Kidney (tissue), 14 donors: ENCODE data around the gene RASGRF1. TPM values are rescaled to one million over a fixed set of nuclear protein-coding genes. Genes with fewer than 3 reads are reported as not detected.

Source experiments
- DNase-seq, 5 donors: peaks; one replicate each; pipeline ENCODE4 v3.0.0-alpha.2; 2013 to 2020
- FAIRE-seq: peaks from 2 replicates; lab custom pipeline; 2012; peaks lifted over from hg19 to GRCh38; lab: Jason Lieb, UNC
- H3K27ac ChIP-seq, 2 donors: one replicate each; pipeline ENCODE4 v1.7.0; 2013; ENCODE audit warnings: low read depth in 2 of 2, low read length in 2 of 2, inconsistent platforms in 1 of 2
- H3K27me3 ChIP-seq: one replicate; pipeline ENCODE4 v1.7.1; 2013; ENCODE audit warnings: low read length, inconsistent platforms; ENCODE audit not compliant: control insufficient read depth, insufficient read depth
- H3K36me3 ChIP-seq, 3 donors: one replicate each; pipeline versions ENCODE4 v1.7.0 to v1.7.1; 2013; ENCODE audit warnings: low read length in 3 of 3, control low read depth in 1 of 3, inconsistent platforms in 1 of 3; ENCODE audit not compliant: insufficient read depth in 3 of 3, control insufficient read depth in 2 of 3
- H3K4me1 ChIP-seq, 3 donors: one replicate each; pipeline versions ENCODE4 v1.7.0 to v1.7.1; 2013; ENCODE audit warnings: low read length in 3 of 3, inconsistent platforms in 1 of 3, low read depth in 1 of 3; ENCODE audit not compliant: control insufficient read depth in 2 of 3, insufficient read depth in 2 of 3
- H3K4me3 ChIP-seq, 3 donors: one replicate each; pipeline versions ENCODE4 v1.7.0 to v1.8.1; 2013; ENCODE audit warnings: low read length in 3 of 3, control low read depth in 1 of 3, inconsistent platforms in 1 of 3
- H3K9ac ChIP-seq, 3 donors: one replicate each; pipeline versions ENCODE4 v1.7.0 to v1.7.1; 2013; ENCODE audit warnings: low read length in 3 of 3, control low read depth in 1 of 3, inconsistent platforms in 1 of 3
- H3K9me3 ChIP-seq, 3 donors: one replicate each; pipeline versions ENCODE4 v1.7.0 to v1.7.1; 2013; ENCODE audit warnings: low read length in 3 of 3, control low read depth in 1 of 3, inconsistent platforms in 1 of 3; ENCODE audit not compliant: control insufficient read depth in 2 of 3, insufficient read depth in 1 of 3
- CTCF ChIP-seq: IDR thresholded peaks from 3 replicates; pipeline ENCODE4 v1.5.1; 2012; ENCODE audit warnings: mild to moderate bottlenecking, moderate library complexity, borderline replicate concordance; ENCODE audit not compliant: insufficient read depth; ENCODE audit errors: extremely low read depth
- intact Hi-C: fragments of 100-400 bp; cut with DNase I; formaldehyde crosslinking; loops from one replicate; pipeline ENCODE4 v1.11.1; 2022
- polyA plus RNA-seq: library from polyadenylated mRNA; stranded (reverse); fragments of 350-450 nt; fragmentation: Illumina TruSeq; extraction: RNeasy Lipid Tissue Mini Kit (QIAGEN cat#74804); gene quantifications from one replicate; pipeline ENCODE4 v1.2.3, GENCODE V29; 2014; ENCODE audit warnings: low read depth, low replicate concordance; ENCODE audit not compliant: insufficient read depth
- total RNA-seq: library from RNA; stranded (reverse); fragmentation: NEBNext Ultra II Directional; extraction: Animal tissue kit (Norgen Biotek cat#: 25700); gene quantifications from one replicate; pipeline ENCODE4 v1.2.1, GENCODE V29; 2021
- donor health status: control.
- donor health status: control.
- donor health status: control.
- donor health status: control.
- donor health status: control.
- donor health status: DM: yes; HTN: yes; CAD: no.
- donor health status: Normal renal cell carcinoma (clear cell type).

RASGRF1 gene
- total and polyA plus RNA-seq, 2 donors from 2014 or later: 0.98 to 4.2 TPM

GRCh38 chr15:78988361-78988911, 102.1 kb downstream of the RASGRF1 start:
- no peak for TF ChIP-seq CTCF
- FAIRE-seq (no peak), DNase-seq (peak; percentile 76 to 93 (median 85))
- Histone ChIP-seq H3K4me3 (no peak overlapping the region), H3K27ac (peak overlapping the region; percentile 90 to 98), H3K9ac (peak overlapping the region in 1 of 3 donors; percentile 56), H3K27me3 (no peaks in the 10 kb centered on the region), H3K36me3 (no peaks in the 10 kb centered on the region), H3K9me3 (no peaks in the 10 kb centered on the region), H3K4me1 (peaks cover 0 to 34% (median 31%) of the 10 kb centered on the region in 3 donors)
- intact Hi-C loops: no loop called here

GRCh38 chr15:78987556-78988360, 102.8 kb downstream of the RASGRF1 start:
- Histone ChIP-seq H3K36me3 (no peaks in the 10 kb centered on the region), H3K27me3 (no peaks in the 10 kb centered on the region), H3K4me3 (no peak overlapping the region), H3K9me3 (no peaks in the 10 kb centered on the region), H3K4me1 (peaks cover 0 to 27% (median 25%) of the 10 kb centered on the region in 3 donors), H3K9ac (peak overlapping the region in 1 of 3 donors; percentile 38), H3K27ac (peak overlapping the region; percentile 90 to 98)
- intact Hi-C loops: no loop called here
- FAIRE-seq (no peak), DNase-seq (peak in 1 of 5 donors; percentile 4)
- no peak for TF ChIP-seq CTCF

GRCh38 chr15:78985859-78986475, 104.6 kb downstream of the RASGRF1 start:
- intact Hi-C loops: no loop called here
- H3K27me3 ChIP-seq: no peaks in the 10 kb centered on the region
- no peak for DNase-seq
- no peak overlapping the region for H3K9ac ChIP-seq
- peaks cover 0 to 24% (median 20%) of the 10 kb centered on the region in 3 donors for H3K4me1 ChIP-seq
- H3K27ac ChIP-seq: no peak overlapping the region
- no peaks in the 10 kb centered on the region for H3K9me3 ChIP-seq
- no peak overlapping the region for H3K4me3 ChIP-seq
- H3K36me3 ChIP-seq: no peaks in the 10 kb centered on the region
- FAIRE-seq: no peak
- no peak for TF ChIP-seq CTCF
